ENCODE data around the gene TJP1. TPM values are rescaled to one million over a fixed set of nuclear protein-coding genes. Genes with fewer than 3 reads are reported as not detected.

TJP1 gene
- total and polyA plus RNA-seq, 2 of the 8 experiments (the other 6 are each of a cell fraction or from before 2014, with no cell fraction given): 46.3 to 138 TPM

DNA sequence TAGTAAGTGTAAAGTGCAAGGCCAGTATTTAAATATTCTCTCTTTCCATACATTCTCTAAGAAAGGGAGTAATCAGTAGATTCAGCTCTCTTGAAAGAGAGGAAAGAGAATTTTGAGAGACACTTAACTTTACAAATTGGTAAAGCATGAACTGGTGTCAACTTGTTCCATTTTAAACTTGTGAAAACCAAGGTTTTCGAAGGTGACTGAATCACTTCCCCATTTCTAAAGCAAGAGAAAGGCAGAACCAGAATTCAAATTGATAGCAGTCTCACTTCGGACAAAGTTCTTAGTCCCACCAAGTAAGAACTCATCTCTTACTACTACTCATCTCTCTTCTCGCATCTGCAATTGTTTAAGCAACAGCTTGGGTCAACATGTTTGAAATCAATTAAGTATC is 22.4 kb downstream of the TJP1 start (continued):
- TF ChIP-seq, protein P1, sequence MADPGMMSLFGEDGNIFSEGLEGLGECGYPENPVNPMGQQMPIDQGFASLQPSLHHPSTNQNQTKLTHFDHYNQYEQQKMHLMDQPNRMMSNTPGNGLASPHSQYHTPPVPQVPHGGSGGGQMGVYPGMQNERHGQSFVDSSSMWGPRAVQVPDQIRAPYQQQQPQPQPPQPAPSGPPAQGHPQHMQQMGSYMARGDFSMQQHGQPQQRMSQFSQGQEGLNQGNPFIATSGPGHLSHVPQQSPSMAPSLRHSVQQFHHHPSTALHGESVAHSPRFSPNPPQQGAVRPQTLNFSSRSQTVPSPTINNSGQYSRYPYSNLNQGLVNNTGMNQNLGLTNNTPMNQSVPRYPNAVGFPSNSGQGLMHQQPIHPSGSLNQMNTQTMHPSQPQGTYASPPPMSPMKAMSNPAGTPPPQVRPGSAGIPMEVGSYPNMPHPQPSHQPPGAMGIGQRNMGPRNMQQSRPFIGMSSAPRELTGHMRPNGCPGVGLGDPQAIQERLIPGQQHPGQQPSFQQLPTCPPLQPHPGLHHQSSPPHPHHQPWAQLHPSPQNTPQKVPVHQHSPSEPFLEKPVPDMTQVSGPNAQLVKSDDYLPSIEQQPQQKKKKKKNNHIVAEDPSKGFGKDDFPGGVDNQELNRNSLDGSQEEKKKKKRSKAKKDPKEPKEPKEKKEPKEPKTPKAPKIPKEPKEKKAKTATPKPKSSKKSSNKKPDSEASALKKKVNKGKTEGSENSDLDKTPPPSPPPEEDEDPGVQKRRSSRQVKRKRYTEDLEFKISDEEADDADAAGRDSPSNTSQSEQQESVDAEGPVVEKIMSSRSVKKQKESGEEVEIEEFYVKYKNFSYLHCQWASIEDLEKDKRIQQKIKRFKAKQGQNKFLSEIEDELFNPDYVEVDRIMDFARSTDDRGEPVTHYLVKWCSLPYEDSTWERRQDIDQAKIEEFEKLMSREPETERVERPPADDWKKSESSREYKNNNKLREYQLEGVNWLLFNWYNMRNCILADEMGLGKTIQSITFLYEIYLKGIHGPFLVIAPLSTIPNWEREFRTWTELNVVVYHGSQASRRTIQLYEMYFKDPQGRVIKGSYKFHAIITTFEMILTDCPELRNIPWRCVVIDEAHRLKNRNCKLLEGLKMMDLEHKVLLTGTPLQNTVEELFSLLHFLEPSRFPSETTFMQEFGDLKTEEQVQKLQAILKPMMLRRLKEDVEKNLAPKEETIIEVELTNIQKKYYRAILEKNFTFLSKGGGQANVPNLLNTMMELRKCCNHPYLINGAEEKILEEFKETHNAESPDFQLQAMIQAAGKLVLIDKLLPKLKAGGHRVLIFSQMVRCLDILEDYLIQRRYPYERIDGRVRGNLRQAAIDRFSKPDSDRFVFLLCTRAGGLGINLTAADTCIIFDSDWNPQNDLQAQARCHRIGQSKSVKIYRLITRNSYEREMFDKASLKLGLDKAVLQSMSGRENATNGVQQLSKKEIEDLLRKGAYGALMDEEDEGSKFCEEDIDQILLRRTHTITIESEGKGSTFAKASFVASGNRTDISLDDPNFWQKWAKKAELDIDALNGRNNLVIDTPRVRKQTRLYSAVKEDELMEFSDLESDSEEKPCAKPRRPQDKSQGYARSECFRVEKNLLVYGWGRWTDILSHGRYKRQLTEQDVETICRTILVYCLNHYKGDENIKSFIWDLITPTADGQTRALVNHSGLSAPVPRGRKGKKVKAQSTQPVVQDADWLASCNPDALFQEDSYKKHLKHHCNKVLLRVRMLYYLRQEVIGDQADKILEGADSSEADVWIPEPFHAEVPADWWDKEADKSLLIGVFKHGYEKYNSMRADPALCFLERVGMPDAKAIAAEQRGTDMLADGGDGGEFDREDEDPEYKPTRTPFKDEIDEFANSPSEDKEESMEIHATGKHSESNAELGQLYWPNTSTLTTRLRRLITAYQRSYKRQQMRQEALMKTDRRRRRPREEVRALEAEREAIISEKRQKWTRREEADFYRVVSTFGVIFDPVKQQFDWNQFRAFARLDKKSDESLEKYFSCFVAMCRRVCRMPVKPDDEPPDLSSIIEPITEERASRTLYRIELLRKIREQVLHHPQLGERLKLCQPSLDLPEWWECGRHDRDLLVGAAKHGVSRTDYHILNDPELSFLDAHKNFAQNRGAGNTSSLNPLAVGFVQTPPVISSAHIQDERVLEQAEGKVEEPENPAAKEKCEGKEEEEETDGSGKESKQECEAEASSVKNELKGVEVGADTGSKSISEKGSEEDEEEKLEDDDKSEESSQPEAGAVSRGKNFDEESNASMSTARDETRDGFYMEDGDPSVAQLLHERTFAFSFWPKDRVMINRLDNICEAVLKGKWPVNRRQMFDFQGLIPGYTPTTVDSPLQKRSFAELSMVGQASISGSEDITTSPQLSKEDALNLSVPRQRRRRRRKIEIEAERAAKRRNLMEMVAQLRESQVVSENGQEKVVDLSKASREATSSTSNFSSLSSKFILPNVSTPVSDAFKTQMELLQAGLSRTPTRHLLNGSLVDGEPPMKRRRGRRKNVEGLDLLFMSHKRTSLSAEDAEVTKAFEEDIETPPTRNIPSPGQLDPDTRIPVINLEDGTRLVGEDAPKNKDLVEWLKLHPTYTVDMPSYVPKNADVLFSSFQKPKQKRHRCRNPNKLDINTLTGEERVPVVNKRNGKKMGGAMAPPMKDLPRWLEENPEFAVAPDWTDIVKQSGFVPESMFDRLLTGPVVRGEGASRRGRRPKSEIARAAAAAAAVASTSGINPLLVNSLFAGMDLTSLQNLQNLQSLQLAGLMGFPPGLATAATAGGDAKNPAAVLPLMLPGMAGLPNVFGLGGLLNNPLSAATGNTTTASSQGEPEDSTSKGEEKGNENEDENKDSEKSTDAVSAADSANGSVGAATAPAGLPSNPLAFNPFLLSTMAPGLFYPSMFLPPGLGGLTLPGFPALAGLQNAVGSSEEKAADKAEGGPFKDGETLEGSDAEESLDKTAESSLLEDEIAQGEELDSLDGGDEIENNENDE (IDR thresholded peaks at IDR 0.05; ENCODE audit: insufficient replicate concordance, low read length): no peak
